Activated CD4-positive, alpha-beta T cell treated with anti-CD3 and anti-CD28 coated beads, Interleukin-2, amount 10 ng/mL, durations not matched to agents 7 days and 5 days (primary cell): Measurements from ENCODE around the gene NKAIN2. TPM values are rescaled to one million over a fixed set of nuclear protein-coding genes. Genes with fewer than 3 reads are reported as not detected.
"Not testable (repeated sequence)": the region's sequence is repeated elsewhere in the genome, so short reads cannot be mapped to it uniquely, and the experiment has no call there.

ENCODE experiments used
- CTCF ChIA-PET: fragments of 350-600 bp; sonication (Branson Sonifier 250); formaldehyde crosslinking; loops from one replicate; lab custom pipeline; 2021; ENCODE audit warnings: antibody characterized with exemption; lab: Charles Lee
- POLR2A ChIA-PET: fragments of 350-600 bp; sonication (Branson Sonifier 250); formaldehyde crosslinking; loops from one replicate; lab custom pipeline; 2021; ENCODE audit warnings: antibody characterized with exemption; lab: Charles Lee
- DNase-seq: peaks from one replicate; pipeline ENCODE4 v3.0.0-alpha.2; 2020
- H3K27ac Mint-ChIP-seq: one replicate; pipeline ENCODE4 v1.8.0; 2021; ENCODE audit warnings: mild to moderate bottlenecking, moderate library complexity, mixed read lengths
- H3K27me3 Mint-ChIP-seq: one replicate; pipeline ENCODE4 v1.8.0; 2021; ENCODE audit warnings: mixed read lengths
- H3K36me3 Mint-ChIP-seq: one replicate; pipeline ENCODE4 v1.8.0; 2021; ENCODE audit warnings: low read depth, mixed read lengths
- H3K4me1 Mint-ChIP-seq: one replicate; pipeline ENCODE4 v1.8.0; 2021; ENCODE audit warnings: mixed read lengths
- H3K4me3 Mint-ChIP-seq: one replicate; pipeline ENCODE4 v1.8.0; 2021; ENCODE audit warnings: mild to moderate bottlenecking, moderate library complexity, mixed read lengths
- H3K9me3 Mint-ChIP-seq: one replicate; pipeline ENCODE4 v1.8.0; 2021; ENCODE audit warnings: mixed read lengths
- total RNA-seq, 2 experiments: library from RNA; stranded (reverse); gene quantifications; one replicate each; pipeline ENCODE4 v1.2.3, GENCODE V29; 2021

NKAIN2 gene
- total RNA-seq, 2 experiments from 2014 or later, result not detected

GRCh38 chr6:123909989-123910388 lies 106.3 kb downstream of the NKAIN2 start:
- Mint-ChIP-seq H3K27me3 (no peaks in the 10 kb centered on the region), H3K36me3 (no peaks in the 10 kb centered on the region), H3K4me3 (no peak overlapping the region), H3K27ac (no peak overlapping the region), H3K4me1 (no peaks in the 10 kb centered on the region), H3K9me3 (no peaks in the 10 kb centered on the region)
- no peak for DNase-seq
- ChIA-PET CTCF (no interaction called here), POLR2A (no interaction called here)

DNA sequence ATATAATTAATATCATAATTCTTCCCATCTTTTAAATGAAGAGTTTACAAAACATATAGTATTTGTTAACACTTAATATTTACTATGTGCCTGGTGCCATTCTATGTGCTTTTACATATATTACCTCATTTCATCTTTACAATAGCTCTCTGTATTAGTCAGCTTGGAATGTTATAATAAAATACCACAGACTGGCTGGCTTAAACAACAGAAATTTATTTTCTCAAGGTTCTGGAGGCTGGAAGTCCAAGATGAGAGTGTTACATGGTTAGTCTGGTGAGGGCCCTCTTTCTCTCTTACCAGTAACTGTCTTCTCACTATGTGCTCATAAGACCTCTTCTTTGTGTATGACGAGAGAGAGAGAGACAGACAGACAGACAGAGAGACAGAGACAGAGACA lies 110.2 kb downstream of the NKAIN2 start:
- Mint-ChIP-seq H3K9me3 (no peaks in the 10 kb centered on the region), H3K27me3 (no peaks in the 10 kb centered on the region), H3K27ac (no peak overlapping the region), H3K4me3 (no peak overlapping the region), H3K36me3 (no peaks in the 10 kb centered on the region), H3K4me1 (no peaks in the 10 kb centered on the region)
- no peak for DNase-seq
- ChIA-PET POLR2A (no interaction called here), CTCF (no interaction called here)

- DNase-seq, H3K4me1 Mint-ChIP-seq, H3K36me3 Mint-ChIP-seq, H3K4me3 Mint-ChIP-seq, H3K27me3 Mint-ChIP-seq, H3K9me3 Mint-ChIP-seq, H3K27ac Mint-ChIP-seq, POLR2A ChIA-PET: not testable (repeated sequence)
- CTCF ChIA-PET, result interaction anchor here (0.6 kb wide), 1 partner anchor 355 kb away, joined by 3 read pairs; no protein-coding TSS in a partner anchor
These were observed 119.7 kb downstream of the NKAIN2 start for GRCh38 chr6:123923379-123923778.

GRCh38 chr6:123925350-123925749 lies 121.7 kb downstream of the NKAIN2 start:
- no peaks in the 10 kb centered on the region for H3K9me3 Mint-ChIP-seq
- H3K36me3 Mint-ChIP-seq, result no peaks in the 10 kb centered on the region
- no peak overlapping the region for H3K27ac Mint-ChIP-seq
- H3K27me3 Mint-ChIP-seq, result no peaks in the 10 kb centered on the region
- no peak overlapping the region for H3K4me3 Mint-ChIP-seq
- POLR2A ChIA-PET, result no interaction called here
- H3K4me1 Mint-ChIP-seq, result no peaks in the 10 kb centered on the region
- no peak for DNase-seq
- CTCF ChIA-PET, result no interaction called here

DNA sequence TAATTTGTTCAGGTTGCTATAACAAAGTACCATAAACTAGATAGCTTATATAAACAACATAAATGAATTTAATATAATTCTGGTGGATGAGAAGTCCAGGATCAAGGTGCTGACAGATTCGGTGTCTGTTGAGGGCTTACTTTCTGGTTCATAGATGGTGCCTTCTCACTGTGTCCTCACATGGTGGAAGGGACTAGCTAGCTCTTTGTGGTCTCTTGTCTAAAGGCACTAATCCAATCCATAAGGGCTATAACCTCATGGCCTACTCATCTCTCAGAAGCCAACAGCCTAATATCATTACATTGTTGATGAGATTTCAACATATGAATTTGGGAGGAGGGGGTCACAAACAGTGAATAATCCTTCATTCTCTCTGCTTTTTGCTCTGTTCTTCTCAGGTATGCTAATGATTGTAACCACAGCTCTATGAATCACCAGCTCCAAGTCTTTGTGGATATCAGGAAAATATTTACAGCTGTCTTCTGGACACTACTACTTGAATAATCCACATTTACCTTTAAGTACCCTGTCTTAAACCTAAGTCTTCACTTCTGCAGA lies 122.3 kb downstream of the NKAIN2 start:
- no peak overlapping the region for H3K4me3 Mint-ChIP-seq
- DNase-seq, result no peak
- no peaks in the 10 kb centered on the region for H3K36me3 Mint-ChIP-seq
- H3K9me3 Mint-ChIP-seq, result no peaks in the 10 kb centered on the region
- no peaks in the 10 kb centered on the region for H3K4me1 Mint-ChIP-seq
- ChIA-PET CTCF (no interaction called here), POLR2A (no interaction called here)
- no peak overlapping the region for H3K27ac Mint-ChIP-seq
- H3K27me3 Mint-ChIP-seq, result no peaks in the 10 kb centered on the region

DNA sequence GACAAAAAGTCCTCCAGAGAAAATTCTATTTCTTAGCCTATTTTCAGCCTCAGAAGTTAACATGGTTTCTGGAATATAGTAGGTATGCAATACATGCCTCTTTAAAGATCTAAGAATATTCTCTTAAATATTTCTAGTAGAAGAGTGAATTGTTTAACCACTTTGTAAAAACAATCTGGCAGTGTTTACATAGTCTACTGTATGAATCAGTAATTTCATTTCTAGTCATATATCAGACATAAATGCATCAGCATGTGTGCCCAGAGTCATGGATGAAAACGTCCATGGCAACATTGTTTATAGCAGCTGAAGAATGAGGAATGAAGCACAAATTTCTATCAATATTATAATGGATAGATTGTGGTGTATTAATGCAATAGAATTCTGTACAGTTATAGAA lies 124.9 kb downstream of the NKAIN2 start:
- ChIA-PET CTCF (no interaction called here), POLR2A (no interaction called here)
- H3K4me1 Mint-ChIP-seq, result no peaks in the 10 kb centered on the region
- no peak overlapping the region for H3K4me3 Mint-ChIP-seq
- H3K9me3 Mint-ChIP-seq, result no peaks in the 10 kb centered on the region
- H3K27ac Mint-ChIP-seq, result no peak overlapping the region
- no peaks in the 10 kb centered on the region for H3K27me3 Mint-ChIP-seq
- H3K36me3 Mint-ChIP-seq, result no peaks in the 10 kb centered on the region
- no peak for DNase-seq

DNA sequence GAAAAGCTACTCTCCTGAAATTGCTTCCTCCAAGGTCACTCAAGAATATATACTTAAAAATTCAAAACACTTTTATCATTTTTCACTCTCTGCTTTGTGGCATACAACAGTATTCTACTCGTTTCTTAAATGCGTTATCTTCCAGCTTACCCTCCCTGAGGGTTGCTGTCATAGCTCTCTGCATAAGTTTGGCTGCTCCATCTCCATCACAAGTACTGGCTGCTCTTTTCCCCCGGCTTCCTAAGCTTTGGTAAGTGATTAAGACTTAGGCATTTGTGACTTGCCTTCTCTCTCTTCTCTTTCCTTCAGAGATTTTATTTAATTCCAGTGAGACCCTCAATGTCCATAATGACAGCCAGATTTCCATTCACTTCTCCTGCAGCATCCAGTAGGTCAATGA lies 128.3 kb downstream of the NKAIN2 start:
- H3K4me3 Mint-ChIP-seq, result no peak overlapping the region
- CTCF ChIA-PET, result no interaction called here
- POLR2A ChIA-PET, result interaction anchor here (0.6 kb wide), 1 partner anchor 1303 kb away, joined by 3 read pairs; no protein-coding TSS in a partner anchor
- H3K27ac Mint-ChIP-seq, result no peak overlapping the region
- H3K9me3 Mint-ChIP-seq, result no peaks in the 10 kb centered on the region
- H3K4me1 Mint-ChIP-seq, result no peaks in the 10 kb centered on the region
- no peaks in the 10 kb centered on the region for H3K27me3 Mint-ChIP-seq
- no peak for DNase-seq
- H3K36me3 Mint-ChIP-seq, result no peaks in the 10 kb centered on the region

DNA sequence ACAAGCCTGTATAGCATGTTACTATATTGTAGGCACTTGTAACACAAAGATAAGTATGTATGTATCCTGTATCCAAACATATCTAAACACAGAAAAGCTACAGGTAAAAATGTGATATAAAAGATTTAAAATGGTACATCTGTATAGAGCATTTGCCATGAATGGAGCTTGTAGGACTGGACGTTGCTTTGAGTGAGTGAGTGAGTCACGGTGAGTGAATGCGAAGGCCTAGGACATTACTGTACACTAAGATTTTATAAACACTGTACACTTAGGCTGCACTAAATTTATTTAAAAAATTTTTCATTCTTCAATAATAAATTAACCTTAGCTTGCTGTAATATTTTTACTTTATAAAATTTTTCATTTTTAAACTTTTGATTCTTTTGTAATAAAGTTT lies 136.9 kb downstream of the NKAIN2 start:
- no peaks in the 10 kb centered on the region for H3K36me3 Mint-ChIP-seq
- H3K27ac Mint-ChIP-seq, result no peak overlapping the region
- no peak overlapping the region for H3K4me3 Mint-ChIP-seq
- DNase-seq, result no peak
- ChIA-PET POLR2A (no interaction called here), CTCF (no interaction called here)
- H3K9me3 Mint-ChIP-seq, result no peaks in the 10 kb centered on the region
- no peaks in the 10 kb centered on the region for H3K4me1 Mint-ChIP-seq
- no peaks in the 10 kb centered on the region for H3K27me3 Mint-ChIP-seq

- H3K27ac Mint-ChIP-seq, result no peak overlapping the region
- no peaks in the 10 kb centered on the region for H3K36me3 Mint-ChIP-seq
- CTCF ChIA-PET, result interaction anchor here (0.6 kb wide), 1 partner anchor 132 kb away, joined by 3 read pairs; no protein-coding TSS in a partner anchor
These were observed 138.2 kb downstream of the NKAIN2 start for GRCh38 chr6:123941855-123942254.

DNA sequence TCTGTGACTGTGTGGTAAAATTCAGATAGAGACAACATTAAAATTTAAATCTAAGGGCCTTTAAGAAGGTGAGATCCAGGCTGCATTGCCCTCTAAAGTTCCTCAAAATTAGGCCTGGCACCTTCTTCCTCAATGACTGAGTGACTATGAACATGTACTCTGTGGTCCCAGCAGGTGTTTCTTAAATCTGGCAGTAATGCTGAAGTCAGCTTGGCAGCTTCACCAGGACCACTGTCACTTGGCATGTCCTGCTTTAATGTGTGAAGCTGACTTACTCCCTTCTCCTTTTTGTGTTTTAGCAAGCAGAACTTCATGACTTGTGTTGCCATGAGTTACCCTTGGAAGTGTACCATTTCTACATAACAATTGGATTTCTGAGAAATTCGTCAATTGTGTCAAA lies 141.7 kb downstream of the NKAIN2 start:
- DNase-seq, result no peak
- no peaks in the 10 kb centered on the region for H3K4me1 Mint-ChIP-seq
- no peak overlapping the region for H3K4me3 Mint-ChIP-seq
- no peaks in the 10 kb centered on the region for H3K9me3 Mint-ChIP-seq
- POLR2A ChIA-PET, result no interaction called here
- no peak overlapping the region for H3K27ac Mint-ChIP-seq
- H3K36me3 Mint-ChIP-seq, result no peaks in the 10 kb centered on the region
- H3K27me3 Mint-ChIP-seq, result no peaks in the 10 kb centered on the region
- CTCF ChIA-PET, result no interaction called here

More at GRCh38 chr6:123941855-123942254, 138.2 kb downstream of the NKAIN2 start:
- Mint-ChIP-seq H3K4me1 (no peaks in the 10 kb centered on the region), H3K9me3 (no peaks in the 10 kb centered on the region), H3K27me3 (no peaks in the 10 kb centered on the region), H3K4me3 (no peak overlapping the region)
- POLR2A ChIA-PET, result no interaction called here
- DNase-seq, result no peak

- ChIA-PET POLR2A (no interaction called here), CTCF (no interaction called here)
- H3K4me1 Mint-ChIP-seq, result no peaks in the 10 kb centered on the region
- DNase-seq, result no peak
- H3K4me3 Mint-ChIP-seq, result no peak overlapping the region
- H3K27ac Mint-ChIP-seq, result no peak overlapping the region
- no peaks in the 10 kb centered on the region for H3K27me3 Mint-ChIP-seq
- no peaks in the 10 kb centered on the region for H3K36me3 Mint-ChIP-seq
- H3K9me3 Mint-ChIP-seq, result no peaks in the 10 kb centered on the region
These were observed 150.3 kb downstream of the NKAIN2 start for GRCh38 chr6:123953920-123954319.

- Mint-ChIP-seq H3K27me3 (no peaks in the 10 kb centered on the region), H3K36me3 (no peaks in the 10 kb centered on the region), H3K9me3 (no peaks in the 10 kb centered on the region), H3K4me3 (no peak overlapping the region), H3K27ac (no peak overlapping the region), H3K4me1 (no peaks in the 10 kb centered on the region)
- no peak for DNase-seq
- CTCF ChIA-PET, result no interaction called here
- POLR2A ChIA-PET, result no interaction called here
These were observed 153.0 kb downstream of the NKAIN2 start for GRCh38 chr6:123956492-123957139.

DNA sequence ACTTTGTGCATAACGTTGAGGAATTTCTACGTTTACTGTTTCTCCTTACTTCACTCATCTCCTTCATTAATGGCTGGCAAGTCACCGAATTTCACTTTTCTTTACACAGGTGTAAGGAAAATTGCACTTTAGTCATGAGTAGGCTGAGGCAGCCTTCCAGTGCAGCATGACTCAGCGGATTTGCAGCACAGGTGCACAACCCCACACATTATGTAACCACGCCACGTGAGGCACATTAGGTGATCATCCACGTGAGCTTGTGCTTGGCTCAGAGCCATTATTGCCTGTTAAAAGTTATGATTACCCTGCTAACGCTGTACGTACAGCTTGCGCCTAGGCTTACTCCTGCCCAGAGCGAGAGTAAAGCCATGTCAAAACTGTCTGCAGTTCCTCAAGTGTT lies 158.8 kb downstream of the NKAIN2 start:
- Mint-ChIP-seq H3K36me3 (no peaks in the 10 kb centered on the region), H3K27ac (no peak overlapping the region), H3K9me3 (no peaks in the 10 kb centered on the region), H3K4me3 (no peak overlapping the region), H3K27me3 (no peaks in the 10 kb centered on the region), H3K4me1 (no peaks in the 10 kb centered on the region)
- CTCF ChIA-PET, result no interaction called here
- POLR2A ChIA-PET, result no interaction called here
- DNase-seq, result no peak

GRCh38 chr6:123965894-123966293 lies 162.2 kb downstream of the NKAIN2 start:
- Mint-ChIP-seq H3K4me1 (no peaks in the 10 kb centered on the region), H3K4me3 (no peak overlapping the region), H3K36me3 (no peaks in the 10 kb centered on the region), H3K27ac (no peak overlapping the region), H3K9me3 (no peaks in the 10 kb centered on the region), H3K27me3 (no peaks in the 10 kb centered on the region)
- no peak for DNase-seq
- ChIA-PET POLR2A (no interaction called here), CTCF (interaction anchor here (0.5 to 0.6 kb wide), 2 partner anchors 14 to 39 kb away, joined by 3 to 4 read pairs; no protein-coding TSS in a partner anchor)
